HEK293 (cell line): ENCODE results near the gene DRC7.

ENCODE experiments used
- CTCF ChIA-PET: fragments of 350-600 bp; formaldehyde crosslinking; extraction: SDS; loops from one replicate; lab custom pipeline; 2021; ENCODE audit warnings: antibody characterized with exemption; lab: Yijun Ruan, JAX
- POLR2A ChIA-PET: fragments of 300-600 bp; formaldehyde crosslinking; extraction: SDS; loops from one replicate; lab custom pipeline; 2020; ENCODE audit warnings: antibody characterized with exemption, inconsistent platforms; lab: Yijun Ruan, JAX
- H3K27ac ChIP-seq: fragments of 200-500 bp; sonication (Bioruptor generic); 2 replicates; pipeline ENCODE4 v1.5.1; 2014; ENCODE audit warnings: low read depth, low read length, control low read depth, inconsistent platforms; ENCODE audit errors: extremely low read depth
- H3K36me3 ChIP-seq, 2 experiments: fragments of 200-500 bp in 1 of 2; sonication (Bioruptor generic) in 1 of 2; 1 replicate in 1 of 2; 2 replicates in 1 of 2; pipeline ENCODE4 v1.5.1; 2014 to 2017; ENCODE audit warnings: inconsistent platforms in 2 of 2, low read length in 2 of 2; ENCODE audit not compliant: control insufficient read depth in 2 of 2, insufficient read depth in 1 of 2
- H3K4me1 ChIP-seq: fragments of 200-500 bp; sonication (Bioruptor generic); 2 replicates; pipeline ENCODE4 v1.5.1; 2014; ENCODE audit warnings: mild to moderate bottlenecking, low read length, inconsistent platforms; ENCODE audit not compliant: control insufficient read depth, insufficient read depth
- H3K4me3 ChIP-seq: 2 replicates; pipeline ENCODE4 v1.5.1; 2011; ENCODE audit warnings: low read depth, mild to moderate bottlenecking, control low read depth, low read length, moderate library complexity
- H3K9me3 ChIP-seq: fragments of 200-500 bp; sonication (Bioruptor generic); 2 replicates; pipeline ENCODE4 v1.5.1; 2014; ENCODE audit warnings: low read depth, low read length, inconsistent platforms; ENCODE audit not compliant: control insufficient read depth, insufficient read depth
- GLI4 ChIP-seq: fragments of 450-650 bp; formaldehyde crosslinking; IDR thresholded peaks from 2 replicates; pipeline ENCODE4 v1.5.1; 2016; ENCODE audit warnings: missing biosample characterization, missing genetic modification characterization
- GLIS1 ChIP-seq: fragments of 450-650 bp; formaldehyde crosslinking; IDR thresholded peaks from 2 replicates; pipeline ENCODE4 v1.5.1; 2016; ENCODE audit warnings: missing biosample characterization, missing genetic modification characterization
- MEIS1 ChIP-seq: sonication (generic); formaldehyde crosslinking; IDR thresholded peaks from 2 replicates; pipeline ENCODE4 v1.8.1; 2022; ENCODE audit warnings: missing genetic modification reagents, mild to moderate bottlenecking, borderline replicate concordance
- MYNN ChIP-seq: fragments of 450-650 bp; formaldehyde crosslinking; IDR thresholded peaks from 2 replicates; pipeline ENCODE4 v1.5.1; 2016; ENCODE audit warnings: missing biosample characterization, missing genetic modification characterization, borderline replicate concordance
- YY2 ChIP-seq: fragments of 450-650 bp; formaldehyde crosslinking; IDR thresholded peaks from 2 replicates; pipeline ENCODE4 v1.5.1; 2016; ENCODE audit warnings: missing biosample characterization, missing genetic modification characterization
- ZBTB7A ChIP-seq: fragments of 450-650 bp; formaldehyde crosslinking; IDR thresholded peaks from 2 replicates; pipeline ENCODE4 v1.5.1; 2016; ENCODE audit warnings: low read depth, missing biosample characterization, missing genetic modification characterization
- ZNF138 ChIP-seq: fragments of 450-650 bp; formaldehyde crosslinking; IDR thresholded peaks from 2 replicates; pipeline ENCODE4 v1.5.1; 2016; ENCODE audit warnings: missing biosample characterization, missing genetic modification characterization, borderline replicate concordance
- ZNF24 ChIP-seq: fragments of 450-650 bp; formaldehyde crosslinking; IDR thresholded peaks from 2 replicates; pipeline ENCODE4 v1.5.1; 2016; ENCODE audit warnings: missing biosample characterization, missing genetic modification characterization
- ZNF248 ChIP-seq: fragments of 450-650 bp; formaldehyde crosslinking; IDR thresholded peaks from 2 replicates; pipeline ENCODE4 v1.5.1; 2017; ENCODE audit warnings: missing biosample characterization, missing genetic modification characterization
- ZNF530 ChIP-seq: fragments of 450-650 bp; formaldehyde crosslinking; IDR thresholded peaks from 2 replicates; pipeline ENCODE4 v1.5.1; 2016; ENCODE audit warnings: low read depth, missing biosample characterization, missing genetic modification characterization
- ZNF548 ChIP-seq: fragments of 450-650 bp; formaldehyde crosslinking; IDR thresholded peaks from 2 replicates; pipeline ENCODE4 v1.5.1; 2016; ENCODE audit warnings: missing biosample characterization, missing genetic modification characterization
- ZNF596 ChIP-seq: fragments of 450-650 bp; IDR thresholded peaks from 2 replicates; pipeline ENCODE4 v1.5.0; 2018; ENCODE audit warnings: missing biosample characterization, mild to moderate bottlenecking, missing genetic modification characterization, moderate library complexity
- ZNF600 ChIP-seq: fragments of 450-650 bp; formaldehyde crosslinking; IDR thresholded peaks from 2 replicates; pipeline ENCODE4 v1.5.1; 2016; ENCODE audit warnings: missing biosample characterization, missing genetic modification characterization
- ZNF623 ChIP-seq: fragments of 450-650 bp; formaldehyde crosslinking; IDR thresholded peaks from 2 replicates; pipeline ENCODE4 v1.5.1; 2016; ENCODE audit warnings: missing biosample characterization, missing genetic modification characterization
- ZNF624 ChIP-seq: fragments of 450-650 bp; formaldehyde crosslinking; IDR thresholded peaks from 2 replicates; pipeline ENCODE4 v1.5.1; 2017; ENCODE audit warnings: missing biosample characterization, missing genetic modification characterization
- ZNF785 ChIP-seq: fragments of 450-650 bp; formaldehyde crosslinking; IDR thresholded peaks from 2 replicates; pipeline ENCODE4 v1.5.1; 2016; ENCODE audit warnings: missing biosample characterization, missing genetic modification characterization
- ZNF830 ChIP-seq: fragments of 450-650 bp; IDR thresholded peaks from 2 replicates; pipeline ENCODE4 v1.5.0; 2018; ENCODE audit warnings: missing biosample characterization, missing genetic modification characterization, low read depth, mild to moderate bottlenecking, moderate library complexity
- TF ChIP-seq, protein P1 (sequence below): fragments of 450-650 bp; formaldehyde crosslinking; IDR thresholded peaks from 2 replicates; pipeline ENCODE4 v1.5.1; 2016; ENCODE audit warnings: missing biosample characterization, missing genetic modification characterization
- TF ChIP-seq, protein P2 (sequence below): fragments of 450-650 bp; formaldehyde crosslinking; IDR thresholded peaks from 2 replicates; pipeline ENCODE4 v1.5.1; 2016; ENCODE audit warnings: missing biosample characterization, missing genetic modification characterization

Gene DRC7

DNA sequence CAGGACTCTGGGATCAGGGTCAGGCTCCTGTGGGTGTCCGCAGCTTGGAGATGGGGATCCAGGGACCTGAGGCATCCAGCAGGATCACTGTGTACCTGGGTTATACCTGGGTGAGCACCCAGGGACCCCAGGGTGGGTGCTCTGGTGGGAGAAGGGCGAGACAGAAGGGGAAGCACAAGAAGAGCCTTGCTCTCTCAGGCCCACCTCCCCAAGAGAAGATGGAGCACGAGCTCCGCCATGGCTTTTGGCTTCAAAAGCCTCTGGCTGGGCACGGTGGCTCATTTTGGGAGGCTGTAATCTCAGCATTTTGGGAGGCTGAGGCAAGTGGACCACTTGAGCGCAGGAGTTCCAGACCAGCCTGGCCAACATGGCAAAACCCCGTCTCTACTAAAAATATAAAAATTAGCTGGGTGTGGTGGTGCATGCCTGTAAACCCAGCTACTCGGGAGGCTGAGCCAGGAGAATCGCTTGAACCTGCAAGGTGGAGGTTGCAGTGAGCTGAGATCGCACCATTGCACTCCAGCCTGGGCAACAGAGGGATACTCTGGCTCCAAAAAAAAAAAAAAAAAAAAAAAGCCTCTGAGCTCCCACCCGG lies 8.9 kb downstream of the DRC7 start:
- H3K4me1 ChIP-seq, result no peaks in the 10 kb centered on the region
- TF ChIP-seq, protein P1, sequence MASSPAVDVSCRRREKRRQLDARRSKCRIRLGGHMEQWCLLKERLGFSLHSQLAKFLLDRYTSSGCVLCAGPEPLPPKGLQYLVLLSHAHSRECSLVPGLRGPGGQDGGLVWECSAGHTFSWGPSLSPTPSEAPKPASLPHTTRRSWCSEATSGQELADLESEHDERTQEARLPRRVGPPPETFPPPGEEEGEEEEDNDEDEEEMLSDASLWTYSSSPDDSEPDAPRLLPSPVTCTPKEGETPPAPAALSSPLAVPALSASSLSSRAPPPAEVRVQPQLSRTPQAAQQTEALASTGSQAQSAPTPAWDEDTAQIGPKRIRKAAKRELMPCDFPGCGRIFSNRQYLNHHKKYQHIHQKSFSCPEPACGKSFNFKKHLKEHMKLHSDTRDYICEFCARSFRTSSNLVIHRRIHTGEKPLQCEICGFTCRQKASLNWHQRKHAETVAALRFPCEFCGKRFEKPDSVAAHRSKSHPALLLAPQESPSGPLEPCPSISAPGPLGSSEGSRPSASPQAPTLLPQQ, result no peak
- TF ChIP-seq, protein P2, sequence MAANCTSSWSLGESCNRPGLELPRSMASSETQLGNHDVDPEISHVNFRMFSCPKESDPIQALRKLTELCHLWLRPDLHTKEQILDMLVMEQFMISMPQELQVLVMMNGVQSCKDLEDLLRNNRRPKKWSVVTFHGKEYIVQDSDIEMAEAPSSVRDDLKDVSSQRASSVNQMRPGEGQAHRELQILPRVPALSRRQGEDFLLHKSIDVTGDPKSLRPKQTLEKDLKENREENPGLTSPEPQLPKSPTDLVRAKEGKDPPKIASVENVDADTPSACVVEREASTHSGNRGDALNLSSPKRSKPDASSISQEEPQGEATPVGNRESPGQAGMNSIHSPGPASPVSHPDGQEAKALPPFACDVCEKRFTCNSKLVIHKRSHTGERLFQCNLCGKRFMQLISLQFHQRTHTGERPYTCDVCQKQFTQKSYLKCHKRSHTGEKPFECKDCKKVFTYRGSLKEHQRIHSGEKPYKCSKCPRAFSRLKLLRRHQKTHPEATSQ, result no peak
- TF ChIP-seq ZNF600 (tag by site-specific recombination), result no peak
- TF ChIP-seq ZNF548, result no peak
- TF ChIP-seq ZNF830 (tag by site-specific recombination), result no peak
- no peak for TF ChIP-seq ZNF530 (tag by site-specific recombination)
- no peak for TF ChIP-seq GLI4
- TF ChIP-seq ZNF248 (tag by site-specific recombination), result no peak
- TF ChIP-seq MEIS1 (CRISPR knock-in tag), result no peak

DNA sequence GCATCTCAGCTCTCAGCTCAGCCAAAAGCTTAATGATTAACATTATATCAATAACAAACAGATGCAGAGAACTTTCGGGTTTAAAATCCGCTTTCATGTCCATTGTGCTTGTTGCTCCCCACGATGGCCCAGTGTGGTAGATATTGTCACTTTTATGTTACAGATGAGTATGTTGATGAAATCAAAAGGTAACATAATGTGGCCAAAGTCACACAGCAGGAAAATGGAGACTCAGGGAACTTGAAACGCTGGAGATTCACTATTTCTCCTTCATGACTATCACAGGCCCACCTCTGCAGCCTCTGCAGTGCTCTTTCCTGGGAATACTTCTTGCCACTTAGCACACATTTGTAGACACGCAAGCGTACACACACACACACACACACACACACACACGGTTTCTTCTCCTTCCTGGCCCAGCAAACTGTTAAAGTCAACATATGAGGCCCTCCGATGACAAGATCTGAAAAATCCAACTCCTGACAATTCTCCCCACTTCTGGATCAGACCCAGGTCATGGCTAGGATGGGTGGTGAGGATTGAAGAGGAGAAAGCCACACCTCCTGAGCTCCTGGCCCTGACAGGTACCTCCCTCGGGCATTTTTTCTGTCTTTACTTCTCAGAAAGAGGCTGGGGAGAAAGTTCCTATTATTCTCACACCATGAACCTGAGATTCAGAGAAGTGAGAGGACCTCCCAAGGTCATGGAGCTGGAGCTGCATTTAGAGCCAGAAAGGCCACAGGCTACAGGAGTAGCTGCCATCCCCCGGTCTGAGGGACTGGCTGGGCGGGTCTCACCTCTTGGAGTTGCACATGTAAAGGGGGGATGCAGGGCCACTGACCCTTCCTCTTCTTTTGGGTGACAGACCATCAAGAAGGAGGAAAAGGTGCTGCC lies 9.7 kb downstream of the DRC7 start:
- POLR2A ChIA-PET, result interaction anchor here (0.6 kb wide), 1 partner anchor 31 kb away, joined by 6 read pairs; no protein-coding TSS in a partner anchor
- no peaks in the 10 kb centered on the region for H3K9me3 ChIP-seq
- TF ChIP-seq ZBTB7A (no peak), ZNF596 (tag by site-specific recombination) (no peak), ZNF600 (tag by site-specific recombination) (no peak), ZNF624 (tag by site-specific recombination) (no peak), ZNF138 (tag by site-specific recombination) (no peak), ZNF785 (tag by site-specific recombination) (no peak), GLIS1 (tag by site-specific recombination) (no peak), ZNF548 (no peak), MYNN (no peak), ZNF24 (tag by site-specific recombination) (no peak), YY2 (tag by site-specific recombination) (no peak), ZNF623 (tag by site-specific recombination) (no peak)
- TF ChIP-seq, all 188 proteins: peak for 0
- H3K4me3 ChIP-seq, result no peak overlapping the region
- no peaks in the 10 kb centered on the region for H3K4me1 ChIP-seq
- CTCF ChIA-PET, result no interaction called here
- no peaks in the 10 kb centered on the region for H3K36me3 ChIP-seq
- no peak overlapping the region for H3K27ac ChIP-seq

More for the DNA sequence above, 8.9 kb downstream of the DRC7 start:
- H3K9me3 ChIP-seq, result no peaks in the 10 kb centered on the region
- H3K27ac ChIP-seq, result no peak overlapping the region
- ChIA-PET POLR2A (interaction anchor here (0.6 kb wide), 1 partner anchor 31 kb away, joined by 6 read pairs; no protein-coding TSS in a partner anchor), CTCF (no interaction called here)
- no peaks in the 10 kb centered on the region for H3K36me3 ChIP-seq
- H3K4me3 ChIP-seq, result no peak overlapping the region
